ENCODE results near the gene GRIN2A. TPM values are rescaled to one million over a fixed set of nuclear protein-coding genes. Genes with fewer than 3 reads are reported as not detected.

GRIN2A gene
- total RNA-seq, 1 donor from 2014 or later = not detected

- DNase-seq (ENCODE audit: low read depth) = no peak
- H3K4me3 ChIP-seq (ENCODE audit: low read depth, low read length) = no peak overlapping the region
- no peaks in the 10 kb centered on the region for H3K27me3 ChIP-seq (ENCODE audit: control insufficient read depth, insufficient read depth, low read length)
- no peaks in the 10 kb centered on the region for H3K36me3 ChIP-seq (ENCODE audit: control insufficient read depth, insufficient read depth, low read length)
- no peak for FAIRE-seq
- no peak for TF ChIP-seq CTCF (IDR thresholded peaks at IDR 0.05; ENCODE audit: insufficient read depth, low read length, severe bottlenecking)
Measured at GRCh38 chr16:10098991-10099390, 83.2 kb downstream of the GRIN2A start.

GRCh38 chr16:10097271-10097670 is 85.0 kb downstream of the GRIN2A start:
- no peak overlapping the region for H3K4me3 ChIP-seq (ENCODE audit: low read depth, low read length)
- no peak for DNase-seq (ENCODE audit: low read depth)
- no peaks in the 10 kb centered on the region for H3K36me3 ChIP-seq (ENCODE audit: control insufficient read depth, insufficient read depth, low read length)
- no peaks in the 10 kb centered on the region for H3K27me3 ChIP-seq (ENCODE audit: control insufficient read depth, insufficient read depth, low read length)
- FAIRE-seq = no peak
- TF ChIP-seq CTCF (IDR thresholded peaks at IDR 0.05; ENCODE audit: insufficient read depth, low read length, severe bottlenecking) = no peak

- FAIRE-seq (no peak), DNase-seq (ENCODE audit: low read depth) (no peak)
- Histone ChIP-seq H3K36me3 (ENCODE audit: control insufficient read depth, insufficient read depth, low read length) (no peaks in the 10 kb centered on the region), H3K27me3 (ENCODE audit: control insufficient read depth, insufficient read depth, low read length) (no peaks in the 10 kb centered on the region), H3K4me3 (ENCODE audit: low read depth, low read length) (no peak overlapping the region)
- TF ChIP-seq CTCF (IDR thresholded peaks at IDR 0.05; ENCODE audit: insufficient read depth, low read length, severe bottlenecking) = no peak
Measured at GRCh38 chr16:10093576-10093975, 88.7 kb downstream of the GRIN2A start.

- H3K4me3 ChIP-seq (ENCODE audit: low read depth, low read length) = no peak overlapping the region
- DNase-seq (ENCODE audit: low read depth) (peak; percentile 19), FAIRE-seq (no peak)
- no peaks in the 10 kb centered on the region for H3K27me3 ChIP-seq (ENCODE audit: control insufficient read depth, insufficient read depth, low read length)
- H3K36me3 ChIP-seq (ENCODE audit: control insufficient read depth, insufficient read depth, low read length) = no peaks in the 10 kb centered on the region
- TF ChIP-seq CTCF (IDR thresholded peaks at IDR 0.05; ENCODE audit: insufficient read depth, low read length, severe bottlenecking) = no peak
Measured at GRCh38 chr16:10090816-10091215, 91.4 kb downstream of the GRIN2A start.

GRCh38 chr16:10088380-10088793 is 93.8 kb downstream of the GRIN2A start:
- no peak for TF ChIP-seq CTCF (IDR thresholded peaks at IDR 0.05; ENCODE audit: insufficient read depth, low read length, severe bottlenecking)
- FAIRE-seq = no peak
- Histone ChIP-seq H3K4me3 (ENCODE audit: low read depth, low read length) (no peak overlapping the region), H3K27me3 (ENCODE audit: control insufficient read depth, insufficient read depth, low read length) (no peaks in the 10 kb centered on the region), H3K36me3 (ENCODE audit: control insufficient read depth, insufficient read depth, low read length) (no peaks in the 10 kb centered on the region)
- no peak for DNase-seq (ENCODE audit: low read depth)

GRCh38 chr16:10087151-10087550 is 95.1 kb downstream of the GRIN2A start:
- FAIRE-seq = no peak
- no peak for TF ChIP-seq CTCF (IDR thresholded peaks at IDR 0.05; ENCODE audit: insufficient read depth, low read length, severe bottlenecking)

More at GRCh38 chr16:10087151-10087550, 95.1 kb downstream of the GRIN2A start:
- Histone ChIP-seq H3K4me3 (ENCODE audit: low read depth, low read length) (no peak overlapping the region), H3K36me3 (ENCODE audit: control insufficient read depth, insufficient read depth, low read length) (no peaks in the 10 kb centered on the region), H3K27me3 (ENCODE audit: control insufficient read depth, insufficient read depth, low read length) (no peaks in the 10 kb centered on the region)
- no peak for DNase-seq (ENCODE audit: low read depth)

Measured in bronchial epithelial cell (primary cell).